Aorta (tissue), 5 donors: ENCODE results near the gene ZNF653. TPM values are rescaled to one million over a fixed set of nuclear protein-coding genes. Genes with fewer than 3 reads are reported as not detected.
A peak's percentile ranks its signal among the peaks of the same experiment; 100 is the strongest.

Experiments used
- ATAC-seq: fragments of 200-7000 bp; cut with Tn5 transposase; one replicate; pipeline ENCODE4 v1.9.1; 2022; ENCODE audit warnings: moderate library complexity; ENCODE audit not compliant: low FRiP score
- DNase-seq, 2 donors: peaks; one replicate each; pipeline ENCODE4 v3.0.0-alpha.2; 2020
- H3K27ac ChIP-seq, 2 donors: one replicate each; pipeline ENCODE4 v1.5.1; 2013; ENCODE audit warnings: low read length in 2 of 2, mild to moderate bottlenecking in 2 of 2, moderate library complexity in 2 of 2, control low read depth in 1 of 2, inconsistent platforms in 1 of 2, low read depth in 1 of 2
- H3K27me3 ChIP-seq, 2 donors: one replicate each; pipeline ENCODE4 v1.6.1; 2013; ENCODE audit warnings: control low read depth in 1 of 2, low read length in 1 of 2, mild to moderate bottlenecking in 1 of 2, moderate library complexity in 1 of 2; ENCODE audit not compliant: insufficient read depth in 2 of 2, control insufficient read depth in 1 of 2
- H3K36me3 ChIP-seq, 2 donors: one replicate each; pipeline ENCODE4 v1.6.1; 2013; ENCODE audit warnings: control low read depth in 1 of 2, low read length in 1 of 2, mild to moderate bottlenecking in 1 of 2; ENCODE audit not compliant: insufficient read depth in 2 of 2, control insufficient read depth in 1 of 2
- H3K4me1 ChIP-seq, 2 donors: one replicate each; pipeline ENCODE4 v1.6.1; 2013; ENCODE audit warnings: low read length in 2 of 2, control low read depth in 1 of 2, mild to moderate bottlenecking in 1 of 2, moderate library complexity in 1 of 2; ENCODE audit not compliant: insufficient read depth in 2 of 2, control insufficient read depth in 1 of 2
- H3K4me3 ChIP-seq, 2 donors: one replicate each; pipeline ENCODE4 v1.5.1; 2013; ENCODE audit warnings: low read length in 2 of 2, control low read depth in 1 of 2, mild to moderate bottlenecking in 1 of 2
- H3K9me3 ChIP-seq: one replicate; pipeline ENCODE4 v1.6.1; 2013; ENCODE audit warnings: mild to moderate bottlenecking, low read length; ENCODE audit not compliant: control insufficient read depth
- WGBS, 2 donors: extraction: QIAGEN DNeasy Blood & Tissue Kit; methylation state at CpG; one replicate each; pipeline ENCODE4 v1.1.7; 2013; 5-methylcytosine and 5-hydroxymethylcytosine counted together
- intact Hi-C, 2 donors: fragments of 100-400 bp; cut with DNase I; formaldehyde crosslinking; loops; one replicate each; pipeline versions ENCODE4 v1.14.2 to v1.15.0; 2022
- polyA plus RNA-seq, 2 donors: library from polyadenylated mRNA; stranded (reverse); fragments of 200-250 nt; gene quantifications; one replicate each; pipeline ENCODE4 v1.2.3, GENCODE V29; 2013
- total RNA-seq, 2 donors: library from RNA; stranded (reverse); fragmentation: NEBNext Ultra II Directional; extraction: Animal tissue kit (Norgen Biotek cat#: 25700); gene quantifications; one replicate each; pipeline ENCODE4 v1.2.1, GENCODE V29; 2021
- donor health status: healthy with polysubstance abuse.
- donor health status: Bipolar disorder and iron deficiency.
- donor health status: DM: no; HTN: no; CAD: no.
- donor health status: DM: no; HTN: no; CAD: no.
- donor health status: DM: yes; HTN: yes; CAD: no.

ZNF653 gene
- total and polyA plus RNA-seq, 4 donors, result 5.4 to 22.5 (median 11.5) TPM

DNA sequence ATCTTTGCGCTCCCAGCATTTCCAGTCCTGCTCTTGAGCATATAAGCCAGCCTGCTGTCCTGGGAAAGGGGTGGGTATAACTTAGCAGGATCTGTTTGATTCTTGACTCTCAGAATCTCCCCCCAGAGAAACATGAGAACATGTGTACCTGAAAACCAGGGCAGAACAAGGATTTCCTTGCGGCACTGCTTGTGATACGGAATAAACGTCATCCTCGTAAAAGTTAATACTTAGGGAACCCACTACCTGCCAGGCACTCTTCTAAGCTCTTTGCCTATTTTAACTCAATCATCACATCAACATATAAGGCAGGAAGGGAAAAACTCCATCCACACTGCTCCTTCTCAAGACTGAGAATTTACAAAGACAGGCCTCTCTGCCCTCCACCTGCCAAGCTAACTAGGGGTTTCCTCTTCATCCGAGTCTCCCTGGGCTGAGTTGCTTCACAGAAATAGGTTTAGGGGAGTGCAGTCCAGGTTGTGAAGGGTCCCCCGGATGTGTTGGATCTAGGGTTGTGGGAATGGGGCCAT, 1.1 kb downstream of the ZNF653 start:
- H3K4me1 ChIP-seq, result no peaks in the 10 kb centered on the region
- no peak overlapping the region for H3K4me3 ChIP-seq
- no peak for DNase-seq
- H3K36me3 ChIP-seq, result peaks cover 0 to 2% of the 10 kb centered on the region in 2 donors
- no peaks in the 10 kb centered on the region for H3K27me3 ChIP-seq
- H3K9me3 ChIP-seq, result no peaks in the 10 kb centered on the region
- whole genome bisulfite sequencing, 2 donors, result 38 to 45% methylated on average over 7 of the region's 7 CpGs
- H3K27ac ChIP-seq, result peak overlapping the region in 1 of 2 donors; percentile 29
- intact Hi-C loops, result no loop called here
- ATAC-seq, result no peak

GRCh38 chr19:11499890-11500420, 5.7 kb downstream of the ZNF653 start:
- Histone ChIP-seq H3K4me1 (no peaks in the 10 kb centered on the region), H3K9me3 (no peaks in the 10 kb centered on the region), H3K27ac (no peak overlapping the region), H3K36me3 (peaks cover 0 to 7% of the 10 kb centered on the region in 2 donors), H3K4me3 (no peak overlapping the region), H3K27me3 (no peaks in the 10 kb centered on the region)
- ATAC-seq (no peak), DNase-seq (no peak)
- intact Hi-C loops, result loop anchor here in 1 of 2 donors (5.0 kb wide), 1 partner anchor 87 kb away; no protein-coding TSS in a partner anchor
- WGBS, 2 donors, result 74 to 77% methylated on average over 7 of the region's 7 CpGs

DNA sequence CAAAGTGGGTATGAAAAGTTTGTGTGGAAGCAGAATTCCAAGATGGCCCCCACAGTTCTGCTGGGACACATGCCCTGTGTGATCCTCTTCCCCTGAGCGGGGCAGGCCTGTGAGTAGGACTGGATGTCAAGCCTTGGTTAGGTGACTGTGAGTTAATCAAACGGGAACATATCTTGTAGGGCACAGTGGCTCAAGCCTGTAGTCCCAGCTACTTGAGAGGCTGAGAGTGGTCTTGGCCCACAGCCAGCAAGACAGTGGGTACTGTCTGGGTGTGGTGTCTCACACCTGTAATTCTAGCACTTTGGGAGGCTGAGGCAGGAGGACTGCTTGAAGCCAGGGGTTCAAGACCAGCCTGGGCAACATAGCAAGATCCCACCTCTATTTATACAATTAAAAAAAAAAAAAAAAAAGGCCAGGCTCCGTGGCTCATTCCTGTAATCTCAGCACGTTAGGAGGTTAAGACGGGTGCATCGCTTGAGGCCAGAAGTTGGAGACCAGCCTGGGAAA, 6.4 kb downstream of the ZNF653 start:
- Histone ChIP-seq H3K4me3 (no peak overlapping the region), H3K27me3 (no peaks in the 10 kb centered on the region), H3K4me1 (no peaks in the 10 kb centered on the region), H3K36me3 (peaks cover 0 to 7% of the 10 kb centered on the region in 2 donors), H3K27ac (no peak overlapping the region), H3K9me3 (no peaks in the 10 kb centered on the region)
- 87 to 88% methylated on average over 6 of the region's 6 CpGs for WGBS, 2 donors
- ATAC-seq (no peak), DNase-seq (no peak)
- intact Hi-C loops, result loop anchor here in 1 of 2 donors (5.0 kb wide), 1 partner anchor 88 kb away; no protein-coding TSS in a partner anchor

DNA sequence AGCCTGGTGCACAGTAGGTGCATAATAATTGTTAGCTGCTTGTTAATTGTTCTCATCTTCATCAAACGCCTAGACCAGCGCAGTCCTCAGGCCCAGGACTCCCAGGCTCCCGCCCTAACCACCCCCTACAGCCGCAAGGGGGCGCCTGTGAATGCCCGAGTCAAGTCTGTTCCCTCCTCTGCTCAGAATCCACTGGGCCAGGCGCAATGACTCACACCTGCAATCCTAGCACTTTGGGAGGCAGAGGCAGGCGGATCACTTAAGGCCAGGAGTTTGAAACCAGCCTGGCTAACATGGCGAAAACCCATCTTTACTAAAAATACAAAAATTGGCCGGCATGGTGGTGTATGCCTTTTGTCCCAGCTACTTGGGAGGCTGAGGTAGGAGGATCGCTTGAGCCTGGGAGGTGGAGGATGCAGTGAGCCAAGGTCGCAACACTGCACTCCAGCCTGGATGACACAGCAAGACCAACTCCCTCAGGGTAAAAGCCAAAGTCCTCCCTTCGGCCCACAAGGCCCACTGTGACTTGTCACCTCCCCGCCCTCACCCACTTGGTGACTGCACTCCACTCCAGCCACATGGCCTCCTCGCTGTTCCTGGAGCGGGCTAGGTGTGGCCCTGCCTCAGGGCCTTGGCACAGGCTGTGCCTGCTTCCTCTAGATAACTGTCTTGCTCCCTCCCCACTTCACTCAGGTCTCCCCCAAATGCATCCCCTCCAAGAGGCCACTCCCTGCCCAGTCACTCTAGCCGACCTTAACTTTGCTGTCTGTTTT, 9.1 kb downstream of the ZNF653 start:
- Histone ChIP-seq H3K9me3 (no peaks in the 10 kb centered on the region), H3K27me3 (no peaks in the 10 kb centered on the region), H3K4me1 (no peaks in the 10 kb centered on the region), H3K36me3 (peaks cover 0 to 7% of the 10 kb centered on the region in 2 donors), H3K27ac (no peak overlapping the region), H3K4me3 (no peak overlapping the region)
- ATAC-seq (peak; percentile 69), DNase-seq (peak; percentile 82 to 91)
- intact Hi-C loops, result loop anchor here (1.0 to 5.0 kb wide), 2 partner anchors 91 kb away; no protein-coding TSS in a partner anchor
- 62 to 68% methylated on average over 17 of the region's 17 CpGs for WGBS, 2 donors

GRCh38 chr19:11495885-11496284, 9.8 kb downstream of the ZNF653 start:
- ATAC-seq (no peak), DNase-seq (no peak)
- H3K27me3 ChIP-seq, result no peaks in the 10 kb centered on the region
- H3K4me1 ChIP-seq, result no peaks in the 10 kb centered on the region
- no peaks in the 10 kb centered on the region for H3K9me3 ChIP-seq
- H3K36me3 ChIP-seq, result peaks cover 0 to 5% of the 10 kb centered on the region in 2 donors
- WGBS, 2 donors, result 95% methylated on average over 22 of the region's 22 CpGs
- intact Hi-C loops, result loop anchor here (1.0 to 5.0 kb wide), 2 partner anchors 91 kb away; no protein-coding TSS in a partner anchor
- no peak overlapping the region for H3K27ac ChIP-seq
- H3K4me3 ChIP-seq, result no peak overlapping the region

- WGBS, 2 donors, result 87 to 89% methylated on average over 10 of the region's 10 CpGs
- ATAC-seq (no peak), DNase-seq (no peak)
- H3K36me3 ChIP-seq, result peaks cover 0 to 5% of the 10 kb centered on the region in 2 donors
- H3K9me3 ChIP-seq, result no peaks in the 10 kb centered on the region
- H3K27me3 ChIP-seq, result no peaks in the 10 kb centered on the region
- no peaks in the 10 kb centered on the region for H3K4me1 ChIP-seq
- no peak overlapping the region for H3K27ac ChIP-seq
- no peak overlapping the region for H3K4me3 ChIP-seq
- intact Hi-C loops, result loop anchor here in 1 of 2 donors (5.0 kb wide), 1 partner anchor 92 kb away; no protein-coding TSS in a partner anchor
Observed at GRCh38 chr19:11495481-11495880, 10.2 kb downstream of the ZNF653 start.

DNA sequence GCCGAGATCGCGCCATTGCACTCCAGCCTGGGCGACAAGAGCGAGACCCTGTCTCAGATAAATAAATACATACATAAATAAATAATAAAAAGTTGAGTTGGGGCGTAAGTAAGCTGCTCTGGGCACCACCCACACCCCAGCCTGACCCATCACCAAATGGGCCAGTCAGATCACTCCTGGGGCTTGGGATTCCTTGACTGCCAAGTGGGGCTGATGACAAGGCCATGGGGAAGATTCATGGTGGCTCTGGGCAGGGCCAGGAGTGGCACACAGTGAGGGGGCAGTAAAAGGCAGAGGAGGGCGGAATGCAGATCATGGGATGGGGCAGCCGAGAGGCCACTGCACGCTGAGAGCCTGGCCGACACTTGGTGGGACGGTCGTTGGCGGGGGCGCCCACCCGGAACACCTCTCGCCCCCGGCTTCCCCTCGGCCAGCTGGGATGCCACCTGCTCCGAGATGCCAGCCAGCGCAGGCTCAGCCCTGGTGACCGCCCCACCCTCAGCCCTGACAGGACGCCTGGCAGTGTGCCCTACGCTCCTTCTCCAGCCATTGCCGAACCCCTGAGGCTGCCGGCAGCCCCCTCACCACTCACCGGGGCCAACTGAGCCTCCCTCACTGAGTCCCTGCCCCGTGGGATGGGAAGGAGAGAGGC, 10.9 kb downstream of the ZNF653 start:
- Histone ChIP-seq H3K9me3 (no peaks in the 10 kb centered on the region), H3K4me3 (no peak overlapping the region), H3K27ac (no peak overlapping the region), H3K4me1 (no peaks in the 10 kb centered on the region), H3K27me3 (no peaks in the 10 kb centered on the region), H3K36me3 (peaks cover 0 to 5% of the 10 kb centered on the region in 2 donors)
- WGBS, 2 donors, result 93 to 95% methylated on average over 27 of the region's 27 CpGs
- intact Hi-C loops, result loop anchor here in 1 of 2 donors (5.0 kb wide), 1 partner anchor 93 kb away; no protein-coding TSS in a partner anchor
- no peak for ATAC-seq
- DNase-seq, result no peak

DNA sequence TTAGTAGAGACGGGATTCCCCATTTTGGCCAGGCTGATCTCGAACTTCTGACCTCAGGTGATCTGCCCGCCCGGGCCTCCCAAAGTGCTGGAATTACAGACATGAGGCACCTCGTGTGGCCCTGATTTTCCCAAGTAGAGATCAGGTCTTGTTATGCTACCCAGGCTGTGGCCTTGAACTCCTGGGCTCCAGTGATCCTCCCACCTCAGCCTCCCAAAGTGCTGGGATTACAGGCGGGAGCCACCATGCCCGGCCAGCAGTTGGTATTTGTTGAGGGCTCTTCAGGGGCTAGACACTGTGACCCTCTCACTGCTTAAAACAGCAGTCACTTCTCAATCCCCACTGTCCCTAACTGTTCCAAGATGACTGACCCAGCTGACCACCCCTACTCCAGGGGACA, 16.3 kb downstream of the ZNF653 start:
- Histone ChIP-seq H3K27me3 (no peaks in the 10 kb centered on the region), H3K27ac (no peak overlapping the region), H3K4me3 (no peak overlapping the region), H3K36me3 (no peaks in the 10 kb centered on the region), H3K4me1 (no peaks in the 10 kb centered on the region), H3K9me3 (no peaks in the 10 kb centered on the region)
- intact Hi-C loops, result no loop called here
- ATAC-seq, result no peak
- no peak for DNase-seq
- 95 to 97% methylated on average over 7 of the region's 7 CpGs for WGBS, 2 donors
